Peyer's patch (tissue), 4 donors: Measurements from ENCODE around the gene MCF2L.

Experiments used
- CTCF ChIP-seq, 6 experiments: fragments of 450-650 bp in 4 of 6; fragments of 200-600 bp in 2 of 6; sonication (generic) in 1 of 6; IDR thresholded peaks; one replicate each; pipeline ENCODE4 v1.5.1; 2017 to 2019; ENCODE audit warnings: antibody characterized with exemption in 6 of 6, mild to moderate bottlenecking in 3 of 6, moderate library complexity in 1 of 6
- POLR2A ChIP-seq, 2 donors: fragments of 450-650 bp; IDR thresholded peaks; one replicate each; pipeline ENCODE4 v1.5.1; 2017; ENCODE audit warnings: antibody characterized with exemption in 2 of 2, mild to moderate bottlenecking in 2 of 2, moderate library complexity in 2 of 2

- no peak for TF ChIP-seq CTCF (IDR thresholded peaks at IDR 0.05)
- no peak for TF ChIP-seq POLR2A (IDR thresholded peaks at IDR 0.05)
Measured at GRCh38 chr13:112960706-112961105, 8.3 kb upstream of the MCF2L start.
